CMK (cell line): ENCODE results near the gene ITGA8.
"Not testable (repeated sequence)": the region's sequence is repeated elsewhere in the genome, so short reads cannot be mapped to it uniquely, and the experiment has no call there.

Source experiments
- DNase-seq: peaks from one replicate; pipeline ENCODE4 v3.0.0-alpha.2; 2010; ENCODE audit warnings: low read depth

ITGA8 gene

DNA sequence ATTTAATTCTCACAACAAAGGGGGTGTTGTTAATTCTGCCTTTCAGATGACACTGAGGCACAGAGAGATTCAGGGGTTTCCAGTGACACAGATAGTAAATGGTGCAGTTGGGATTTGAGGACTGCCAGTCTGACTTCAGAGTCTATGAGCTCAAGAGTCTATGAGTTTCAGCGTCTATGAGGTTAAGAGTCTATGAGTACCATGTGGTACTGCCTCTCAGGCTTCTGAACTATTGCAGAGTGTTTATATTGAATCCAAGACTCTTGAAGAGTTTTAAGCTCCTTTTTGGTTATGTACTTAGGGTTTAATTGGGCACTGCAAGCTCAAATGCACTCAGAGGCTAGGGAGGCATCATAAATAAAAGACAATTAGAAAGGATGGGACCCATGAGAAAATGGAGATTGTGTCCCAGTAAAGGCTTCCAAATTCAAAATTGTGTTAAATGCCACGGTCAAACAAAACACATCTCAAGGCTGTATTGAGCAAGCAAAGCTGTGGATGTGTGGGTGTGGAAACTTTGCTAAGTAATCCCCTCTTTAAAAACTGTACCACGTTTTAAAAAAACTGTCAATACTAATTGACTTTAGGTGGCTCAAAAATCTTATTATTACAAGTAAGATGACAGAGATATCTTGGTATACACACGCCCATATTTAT, 224.7 kb downstream of the ITGA8 start:
- DNase-seq = no peak

DNA sequence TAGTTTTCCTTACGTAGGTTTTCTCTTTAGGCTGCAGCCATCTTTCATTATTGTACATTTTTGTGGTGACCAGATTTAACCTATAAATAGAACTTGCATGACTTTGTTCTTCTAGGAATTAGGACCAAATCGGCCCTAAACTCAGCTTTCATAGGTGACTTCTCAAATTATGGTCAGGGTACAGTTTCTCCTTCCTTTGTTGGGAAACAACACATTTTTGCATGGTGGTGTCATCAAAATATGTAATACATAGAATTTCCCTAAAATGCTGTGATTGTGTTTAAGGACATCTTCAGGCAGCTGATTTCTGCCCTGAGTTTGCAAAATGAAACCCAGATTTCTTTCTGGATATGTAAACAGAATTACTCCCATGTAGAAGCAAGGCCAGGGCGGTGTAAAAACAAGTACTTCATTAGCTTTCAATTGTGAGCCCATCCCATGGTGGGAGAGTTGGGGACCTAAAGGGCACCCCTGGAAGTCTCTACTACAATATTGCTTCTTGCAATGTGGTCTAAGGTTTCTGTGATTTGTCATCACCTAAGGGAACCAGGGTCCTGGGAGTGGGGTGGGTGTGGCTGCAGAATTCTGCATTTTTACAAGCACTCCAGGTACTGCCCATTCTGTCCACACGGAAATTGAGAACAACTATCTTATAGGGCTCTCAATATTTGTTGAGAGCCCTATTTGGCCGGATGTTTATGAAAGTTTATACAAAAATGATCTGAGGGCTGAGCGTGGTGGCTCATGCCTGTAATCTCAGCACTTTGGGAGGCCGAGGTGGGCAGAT, 227.7 kb downstream of the ITGA8 start:
- no peak for DNase-seq

- DNase-seq = no peak
Measured at GRCh38 chr10:15489431-15489830, 230.3 kb downstream of the ITGA8 start.

GRCh38 chr10:15487376-15487775, 232.3 kb downstream of the ITGA8 start:
- DNase-seq = no peak

GRCh38 chr10:15486404-15486803, 233.3 kb downstream of the ITGA8 start:
- DNase-seq = no peak

- no peak for DNase-seq
Measured at GRCh38 chr10:15485684-15486316, 233.9 kb downstream of the ITGA8 start.

DNA sequence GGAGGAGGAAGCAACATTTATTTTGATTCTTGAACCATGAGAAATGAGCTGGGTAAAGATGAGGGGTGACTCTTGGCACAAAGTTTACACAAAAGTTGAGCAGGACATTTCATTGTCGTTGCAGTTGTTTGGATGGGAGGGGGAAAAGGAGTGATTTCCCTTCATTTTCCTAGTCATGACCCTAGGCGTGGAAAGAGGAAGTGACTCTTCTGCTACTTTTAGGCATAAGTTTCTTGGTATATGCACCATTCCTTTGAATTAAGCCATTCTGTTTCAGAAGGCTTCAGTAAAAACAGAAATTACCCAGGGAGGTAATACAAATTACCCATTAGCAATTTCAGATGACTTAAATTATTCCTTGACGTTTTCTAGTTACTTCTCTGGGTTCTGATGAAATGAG, 234.7 kb downstream of the ITGA8 start:
- DNase-seq = no peak

DNA sequence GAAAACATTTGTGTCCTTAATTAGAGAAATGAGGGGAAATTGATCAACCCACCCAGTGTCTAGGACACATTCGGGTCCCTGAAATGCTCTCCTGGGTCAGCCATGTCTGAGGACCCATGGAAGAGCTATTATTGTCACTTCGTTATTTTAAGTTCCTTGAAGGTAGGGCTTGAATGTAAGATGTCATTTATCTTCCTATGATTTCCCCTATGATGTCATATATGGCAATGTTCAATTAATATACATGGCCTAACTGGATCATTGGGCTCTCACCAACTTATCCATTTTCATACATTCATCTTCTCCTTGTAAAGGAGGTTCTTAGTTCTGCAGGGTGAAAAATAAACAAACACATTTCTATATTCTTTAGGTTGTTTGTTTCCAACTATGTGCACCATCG, 235.6 kb downstream of the ITGA8 start:
- DNase-seq = no peak

DNA sequence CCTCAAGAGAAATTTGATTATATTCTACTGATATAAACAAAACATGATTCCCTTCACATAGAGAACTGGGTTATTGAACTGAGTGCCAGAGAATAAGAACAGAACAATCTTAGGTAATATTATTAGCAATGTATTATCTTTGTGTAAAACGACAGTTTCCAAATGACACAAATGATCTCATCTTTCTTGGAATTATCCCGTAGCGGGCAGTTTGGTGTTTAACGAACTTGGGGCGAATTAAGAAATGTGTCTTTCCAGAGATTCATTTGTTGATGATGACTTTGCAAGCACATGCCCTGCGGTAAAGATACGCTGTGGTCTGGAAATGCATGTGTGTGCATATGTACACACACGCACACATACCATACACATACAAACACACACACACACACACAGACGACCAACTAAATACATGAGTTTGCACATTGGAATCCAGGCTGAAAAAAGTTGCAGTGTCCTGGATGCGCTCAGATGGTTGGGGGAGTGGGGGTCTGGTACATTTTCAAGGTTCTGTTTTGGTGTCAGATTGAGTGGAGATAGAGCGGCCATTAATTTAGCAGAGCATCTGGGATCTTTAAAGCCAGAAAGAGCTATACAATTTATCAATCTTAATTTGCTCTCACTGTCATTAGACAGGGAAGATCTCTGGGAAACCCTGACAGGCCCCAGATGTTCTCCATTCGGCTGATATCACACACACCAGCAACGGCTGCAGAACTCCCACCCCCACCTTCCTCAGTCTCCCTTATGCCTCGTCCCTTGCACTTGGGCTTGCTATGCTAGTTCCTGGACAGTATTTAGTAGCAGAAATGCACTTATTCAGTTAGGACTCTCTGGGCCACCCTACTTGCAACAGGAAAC, 236.3 kb downstream of the ITGA8 start:
- DNase-seq = no peak

DNA sequence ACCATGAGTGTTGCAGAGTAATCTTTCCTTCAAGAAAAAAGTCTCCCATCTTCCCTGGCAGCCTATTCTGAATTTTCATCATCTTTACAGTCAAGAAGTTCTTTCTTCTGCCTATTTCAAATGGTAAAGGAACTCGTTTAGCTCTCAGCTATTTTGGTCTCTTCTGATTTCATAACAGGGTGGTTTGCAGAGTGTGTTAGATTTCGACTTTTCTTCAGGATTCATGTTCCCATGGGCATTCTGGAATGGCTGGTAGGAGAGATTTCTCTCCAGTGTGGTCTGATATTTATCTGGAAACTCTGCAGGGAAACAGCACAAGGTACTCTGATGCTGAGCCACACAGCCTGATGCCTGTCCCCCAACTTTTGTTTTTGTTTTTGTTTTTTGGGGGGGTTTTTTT, 237.6 kb downstream of the ITGA8 start:
- DNase-seq = no peak

DNA sequence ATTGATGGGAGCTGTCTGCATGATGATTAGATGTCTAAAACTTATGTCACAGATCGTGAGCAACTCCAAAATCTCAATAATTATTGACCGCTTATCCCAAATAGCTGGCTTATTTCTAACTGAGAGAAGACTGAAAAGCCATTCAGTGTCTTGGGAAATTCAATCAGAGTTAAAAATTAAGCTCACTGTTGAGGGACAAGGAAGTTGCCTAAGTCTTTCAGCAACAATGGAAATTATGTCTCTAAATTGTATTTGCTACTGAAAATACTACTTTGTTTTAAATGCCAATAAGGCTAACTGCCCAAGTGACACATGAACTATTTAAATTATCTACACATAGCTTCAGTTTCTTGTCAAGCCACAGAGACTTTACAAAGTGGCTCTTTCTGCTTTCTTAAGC, 240.8 kb downstream of the ITGA8 start:
- no peak for DNase-seq

- no peak for DNase-seq
Measured at GRCh38 chr10:15478429-15478828, 241.3 kb downstream of the ITGA8 start.

GRCh38 chr10:15476337-15476736, 243.4 kb downstream of the ITGA8 start:
- DNase-seq = no peak

DNA sequence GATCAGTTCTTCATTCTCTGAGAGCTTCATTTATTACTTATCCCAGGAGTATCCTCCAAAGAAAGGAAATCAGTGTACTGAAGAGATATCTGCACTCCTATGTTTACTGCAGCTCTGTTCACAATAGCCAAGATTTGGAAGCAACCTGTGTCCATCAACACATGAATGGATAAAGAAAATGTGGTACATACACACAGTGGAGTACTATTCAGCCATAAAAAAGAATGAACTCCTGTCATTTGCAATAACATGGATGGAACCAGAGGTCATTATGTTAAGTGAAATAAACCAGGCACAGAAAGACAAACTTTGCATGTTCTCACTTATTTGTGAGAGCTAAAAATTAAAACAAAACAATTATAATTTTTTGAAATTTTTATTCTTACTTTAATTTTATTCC, 244.3 kb downstream of the ITGA8 start:
- DNase-seq = not testable (repeated sequence)

DNA sequence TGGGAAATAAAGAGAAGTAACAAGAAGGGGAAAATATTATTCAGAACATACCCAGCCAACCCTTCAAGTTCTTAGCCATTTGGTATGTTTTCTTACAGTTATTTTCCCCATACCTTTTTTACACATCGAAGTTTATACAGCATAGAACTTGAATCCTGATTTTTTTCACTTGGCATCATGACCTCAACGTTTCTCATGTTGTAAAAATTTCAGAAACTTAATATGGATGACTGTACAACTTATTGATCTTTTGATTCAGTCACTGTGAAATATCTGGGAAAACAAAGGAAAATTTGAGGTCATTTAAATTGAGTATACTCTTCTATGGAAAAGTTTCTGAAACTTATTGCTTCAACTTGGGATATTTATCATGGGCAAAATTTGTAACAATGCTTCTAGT, 245.1 kb downstream of the ITGA8 start:
- no peak for DNase-seq

GRCh38 chr10:15473396-15473767, 246.3 kb downstream of the ITGA8 start:
- no peak for DNase-seq

DNA sequence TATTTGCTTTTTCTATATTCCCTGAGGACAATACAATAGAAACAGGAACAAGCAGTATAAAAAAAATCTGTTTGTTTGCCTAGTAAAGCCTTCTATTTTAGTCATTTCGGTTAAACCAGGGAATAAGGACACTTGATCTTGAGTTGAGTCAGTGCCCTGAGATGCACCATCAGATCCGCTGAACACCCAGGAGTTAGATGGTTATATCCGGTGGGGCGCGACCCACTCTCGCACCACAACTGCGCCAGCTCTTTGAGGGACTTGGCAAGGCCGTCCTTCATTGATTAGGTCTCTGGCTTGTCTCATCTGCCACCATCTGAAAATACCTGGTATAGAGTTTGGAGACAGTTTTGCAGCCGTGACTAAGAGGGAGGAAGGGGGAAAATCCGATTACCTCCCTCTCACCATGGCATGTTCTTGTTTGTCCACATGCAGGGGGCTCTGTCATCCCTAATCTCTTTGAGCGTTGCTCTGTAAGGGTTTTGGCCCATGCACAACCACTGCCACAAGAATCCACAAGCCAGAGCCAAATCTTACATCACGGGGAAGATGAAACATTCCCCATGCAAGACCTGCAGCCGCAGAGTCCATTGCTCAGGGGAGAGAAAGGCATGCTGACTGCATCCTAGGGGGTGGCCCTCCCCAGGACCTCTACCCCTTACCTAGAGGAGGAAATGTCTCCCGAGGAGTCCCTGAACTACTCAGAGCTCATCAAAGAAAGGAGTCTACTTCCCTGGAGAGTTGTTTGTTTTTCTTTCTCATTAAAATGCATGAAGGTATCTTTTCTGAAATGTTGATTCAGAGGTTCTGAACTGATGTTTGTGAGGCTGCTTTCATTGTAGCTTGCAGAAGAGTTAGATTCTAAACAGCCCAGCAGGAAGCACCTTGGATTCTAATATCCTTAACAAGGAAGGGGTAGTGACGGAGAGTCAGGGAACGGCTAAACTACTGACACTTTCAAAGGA, 247.0 kb downstream of the ITGA8 start:
- DNase-seq = no peak

- no peak for DNase-seq
Measured at GRCh38 chr10:15472008-15472407, 247.7 kb downstream of the ITGA8 start.

- no peak for DNase-seq
Measured at GRCh38 chr10:15469111-15469510, 250.6 kb downstream of the ITGA8 start.

GRCh38 chr10:15464381-15464780, 255.3 kb downstream of the ITGA8 start:
- no peak for DNase-seq
